ENCODE measurements around the gene FGD6.
A peak's percentile ranks its signal among the peaks of the same experiment; 100 is the strongest.
"Not testable (repeated sequence)": the region's sequence is repeated elsewhere in the genome, so short reads cannot be mapped to it uniquely, and the experiment has no call there.

The FGD6 gene

GRCh38 chr12:95217377-95218149 lies at the start of gene FGD6, which contains the start of gene VEZT:
TSS of gene FGD6 (minus strand) at chr12:95217467. CDS start at chr12:95217240, 227 bp downstream.
TSS of gene VEZT (plus strand) at chr12:95217807. CDS start at chr12:95217851, 44 bp downstream.
- peak; percentile 87 to 91 for DNase-seq (ENCODE audit: low read depth in 2 of 2)

GRCh38 chr12:95266254-95266653 lies 49.0 kb upstream of the FGD6 start:
- DNase-seq (ENCODE audit: low read depth in 2 of 2) = no peak

GRCh38 chr12:95265765-95266164 lies 48.5 kb upstream of the FGD6 start:
- no peak for DNase-seq (ENCODE audit: low read depth in 2 of 2)

- DNase-seq (ENCODE audit: low read depth in 2 of 2) = no peak
Measured at GRCh38 chr12:95262808-95263207, 45.5 kb upstream of the FGD6 start.

- DNase-seq (ENCODE audit: low read depth in 2 of 2) = no peak
Measured at GRCh38 chr12:95261109-95261508, 43.8 kb upstream of the FGD6 start.

- DNase-seq (ENCODE audit: low read depth in 2 of 2) = no peak
Measured at GRCh38 chr12:95259368-95259767, 42.1 kb upstream of the FGD6 start.

GRCh38 chr12:95258803-95259202 lies 41.5 kb upstream of the FGD6 start:
- DNase-seq (ENCODE audit: low read depth in 2 of 2) = no peak

GRCh38 chr12:95258151-95258550 lies 40.9 kb upstream of the FGD6 start:
- DNase-seq (ENCODE audit: low read depth in 2 of 2) = no peak

- DNase-seq (ENCODE audit: low read depth in 2 of 2) = no peak
Measured at GRCh38 chr12:95257541-95257940, 40.3 kb upstream of the FGD6 start.

- no peak for DNase-seq (ENCODE audit: low read depth in 2 of 2)
Measured at GRCh38 chr12:95253386-95253785, 36.1 kb upstream of the FGD6 start.

GRCh38 chr12:95248604-95249360 lies 31.5 kb upstream of the FGD6 start:
- DNase-seq (ENCODE audit: low read depth in 2 of 2) = no peak

- no peak for DNase-seq (ENCODE audit: low read depth in 2 of 2)
Measured at GRCh38 chr12:95248095-95248494, 30.8 kb upstream of the FGD6 start.

- no peak for DNase-seq (ENCODE audit: low read depth in 2 of 2)
Measured at GRCh38 chr12:95244350-95244749, 27.1 kb upstream of the FGD6 start.

GRCh38 chr12:95243497-95244183 lies 26.4 kb upstream of the FGD6 start:
- no peak for DNase-seq (ENCODE audit: low read depth in 2 of 2)

- DNase-seq (ENCODE audit: low read depth in 2 of 2) = no peak
Measured at GRCh38 chr12:95241761-95242506, 24.7 kb upstream of the FGD6 start.

GRCh38 chr12:95241138-95241537 lies 23.9 kb upstream of the FGD6 start:
- not testable (repeated sequence) for DNase-seq (ENCODE audit: low read depth in 2 of 2)

- DNase-seq (ENCODE audit: low read depth in 2 of 2) = no peak
Measured at GRCh38 chr12:95240556-95240955, 23.3 kb upstream of the FGD6 start.

GRCh38 chr12:95239835-95240234 lies 22.6 kb upstream of the FGD6 start:
- DNase-seq (ENCODE audit: low read depth in 2 of 2) = not testable (repeated sequence)

GRCh38 chr12:95239216-95239615 lies 21.9 kb upstream of the FGD6 start:
- DNase-seq (ENCODE audit: low read depth in 2 of 2) = no peak

- DNase-seq (ENCODE audit: low read depth in 2 of 2) = no peak
Measured at GRCh38 chr12:95238150-95238549, 20.9 kb upstream of the FGD6 start.

- DNase-seq (ENCODE audit: low read depth in 2 of 2) = no peak
Measured at GRCh38 chr12:95237315-95237714, 20.0 kb upstream of the FGD6 start.

GRCh38 chr12:95235621-95236020 lies 18.4 kb upstream of the FGD6 start:
- not testable (repeated sequence) for DNase-seq (ENCODE audit: low read depth in 2 of 2)

All from stimulated activated CD4-positive, alpha-beta T cell treated with anti-CD3 and anti-CD28 coated beads, Interleukin-1b, Interleukin-23, amount 100 ng/mL, for 1 hour (primary cell).